Osteoblast (primary cell): Measurements from ENCODE around the gene NLRP10. TPM values are rescaled to one million over a fixed set of nuclear protein-coding genes. Genes with fewer than 3 reads are reported as not detected.

Experiments used
- DNase-seq: peaks from one replicate; pipeline ENCODE4 v3.0.0; 2011; ENCODE audit warnings: low spot score, mixed read lengths; ENCODE audit not compliant: insufficient read length; ENCODE audit errors: missing footprints
- H2AFZ ChIP-seq: 2 replicates; pipeline ENCODE4 v1.6.0; 2011; ENCODE audit warnings: mild to moderate bottlenecking, low read length
- H3K27ac ChIP-seq: 2 replicates; pipeline ENCODE4 v1.5.1; 2011; ENCODE audit warnings: mild to moderate bottlenecking, low read depth, low read length, moderate library complexity
- H3K27me3 ChIP-seq: 2 replicates; pipeline ENCODE4 v1.6.0; 2012; ENCODE audit warnings: mild to moderate bottlenecking, control low read depth, inconsistent platforms, low read length, moderate library complexity; ENCODE audit not compliant: insufficient read depth
- H3K36me3 ChIP-seq: 2 replicates; pipeline ENCODE4 v1.5.1; 2011; ENCODE audit warnings: mild to moderate bottlenecking, low read length, control low read depth, moderate library complexity; ENCODE audit not compliant: insufficient read depth
- H3K4me1 ChIP-seq: 2 replicates; pipeline ENCODE4 v1.5.1; 2011; ENCODE audit warnings: mild to moderate bottlenecking, low read length, control low read depth, moderate library complexity; ENCODE audit not compliant: insufficient read depth
- H3K4me2 ChIP-seq: 2 replicates; pipeline ENCODE4 v1.6.0; 2011; ENCODE audit warnings: mild to moderate bottlenecking, low read length; ENCODE audit not compliant: insufficient read depth
- H3K4me3 ChIP-seq: fragments of 200-600 bp; sonication (generic); 3 replicates; pipeline ENCODE4 v1.5.1; 2012; ENCODE audit warnings: mild to moderate bottlenecking, low read length, inconsistent platforms; ENCODE audit not compliant: insufficient read depth
- H3K79me2 ChIP-seq: 2 replicates; pipeline ENCODE4 v1.6.0; 2012; ENCODE audit warnings: mild to moderate bottlenecking, low read length, control low read depth, inconsistent platforms; ENCODE audit not compliant: insufficient read depth
- H3K9me3 ChIP-seq: 2 replicates; pipeline ENCODE4 v1.5.1; 2011; ENCODE audit warnings: low read depth, low read length, control low read depth
- H4K20me1 ChIP-seq: 2 replicates; pipeline ENCODE4 v1.6.0; 2012; ENCODE audit warnings: mild to moderate bottlenecking, low read length, control low read depth; ENCODE audit not compliant: insufficient read depth
- CTCF ChIP-seq: IDR thresholded peaks from 2 replicates; pipeline ENCODE4 v1.5.1; 2011; ENCODE audit warnings: mild to moderate bottlenecking, low read depth, low read length, moderate library complexity; ENCODE audit errors: extremely low read depth
- total RNA-seq: library from RNA; depleted of rRNA; stranded (reverse); fragments of >200 nt; gene quantifications from 2 replicates; pipeline ENCODE4 v1.2.3, GENCODE V29; 2012

The NLRP10 gene
- total RNA-seq, 1 donor: 14.1 TPM

- peaks cover 12% of the 10 kb centered on the region for H4K20me1 ChIP-seq
- peaks cover 22% of the 10 kb centered on the region for H3K4me1 ChIP-seq
- H3K9me3 ChIP-seq: no peaks in the 10 kb centered on the region
- no peak for TF ChIP-seq CTCF
- peaks cover 24% of the 10 kb centered on the region for H3K79me2 ChIP-seq
- no peak for DNase-seq
- no peak overlapping the region for H3K27ac ChIP-seq
- no peak overlapping the region for H3K4me2 ChIP-seq
- H2AFZ ChIP-seq: peak overlapping the region; percentile 45
- H3K4me3 ChIP-seq: no peak overlapping the region
- H3K36me3 ChIP-seq: peaks cover 5% of the 10 kb centered on the region
- H3K27me3 ChIP-seq: no peaks in the 10 kb centered on the region
These were observed 18.8 kb upstream of the NLRP10 start for GRCh38 chr11:7983832-7984590.

- Histone ChIP-seq H3K4me1 (peaks cover 19% of the 10 kb centered on the region), H3K9me3 (no peaks in the 10 kb centered on the region), H3K79me2 (peaks cover 10% of the 10 kb centered on the region), H4K20me1 (no peaks in the 10 kb centered on the region), H3K4me2 (no peak overlapping the region), H3K4me3 (no peak overlapping the region), H3K36me3 (no peaks in the 10 kb centered on the region), H3K27ac (no peak overlapping the region), H3K27me3 (no peaks in the 10 kb centered on the region), H2AFZ (no peak overlapping the region)
- no peak for TF ChIP-seq CTCF
- no peak for DNase-seq
These were observed 17.4 kb upstream of the NLRP10 start for GRCh38 chr11:7982582-7983119.

- Histone ChIP-seq H2AFZ (peak overlapping the region; percentile 82), H3K4me3 (no peak overlapping the region)
These were observed 16.4 kb upstream of the NLRP10 start for GRCh38 chr11:7981619-7982157.

More at GRCh38 chr11:7981619-7982157, 16.4 kb upstream of the NLRP10 start:
- Histone ChIP-seq H3K27ac (no peak overlapping the region), H3K4me1 (peaks cover 26% of the 10 kb centered on the region), H3K9me3 (no peaks in the 10 kb centered on the region), H3K79me2 (peaks cover 5% of the 10 kb centered on the region), H3K4me2 (no peak overlapping the region), H3K36me3 (no peaks in the 10 kb centered on the region), H3K27me3 (no peaks in the 10 kb centered on the region), H4K20me1 (no peaks in the 10 kb centered on the region)
- TF ChIP-seq CTCF: no peak
- no peak for DNase-seq
